ENCODE results near the gene SLC34A3. TPM values are rescaled to one million over a fixed set of nuclear protein-coding genes. Genes with fewer than 3 reads are reported as not detected.

SLC34A3 gene
- total and polyA plus RNA-seq, 4 donors, result 0.06 to 1.6 (median 0.95) TPM; not detected in 1

- no peaks in the 10 kb centered on the region for H3K9me3 ChIP-seq (ENCODE audit: control insufficient read depth, insufficient read depth, low read length)
- no peak overlapping the region for H3K27ac ChIP-seq (ENCODE audit: low read depth, low read length)
- 18% methylated on average over 21 of the region's 21 CpGs for WGBS (ENCODE audit: insufficient coverage)
- H3K36me3 ChIP-seq (ENCODE audit: control insufficient read depth, insufficient read depth, low read length), result peaks cover 26% of the 10 kb centered on the region
- peak overlapping the region; percentile 76 for H3K4me3 ChIP-seq (ENCODE audit: low read depth, low read length)
- peaks cover 40% of the 10 kb centered on the region for H3K4me1 ChIP-seq (ENCODE audit: control insufficient read depth, insufficient read depth, low read length)
- DNase-seq (ENCODE audit: low read depth in 4 of 6, low spot score in 6 of 6), result no peak
- no peaks in the 10 kb centered on the region for H3K27me3 ChIP-seq (ENCODE audit: control insufficient read depth, insufficient read depth, low read length)
These were observed 26.0 kb upstream of the SLC34A3 start for GRCh38 chr9:137204731-137205125.

- H3K4me1 ChIP-seq (ENCODE audit: control insufficient read depth, insufficient read depth, low read length), result peaks cover 40% of the 10 kb centered on the region
- WGBS (ENCODE audit: insufficient coverage), result under 1% methylated on average over 98 of the region's 98 CpGs
- peaks cover 32% of the 10 kb centered on the region for H3K36me3 ChIP-seq (ENCODE audit: control insufficient read depth, insufficient read depth, low read length)
- H3K4me3 ChIP-seq (ENCODE audit: low read depth, low read length), result peak within 1 kb of the TSS; percentile 76
- DNase-seq (ENCODE audit: low read depth in 4 of 6, low spot score in 6 of 6), result peak in 5 of 6 donors; percentile 84 to 97 (median 87)
- H3K9me3 ChIP-seq (ENCODE audit: control insufficient read depth, insufficient read depth, low read length), result no peaks in the 10 kb centered on the region
- no peaks in the 10 kb centered on the region for H3K27me3 ChIP-seq (ENCODE audit: control insufficient read depth, insufficient read depth, low read length)
- H3K27ac ChIP-seq (ENCODE audit: low read depth, low read length), result no peak within 1 kb of the TSS
These were observed 25.3 kb upstream of the SLC34A3 start, which contains the start of the genes NDOR1 and TMEM203 for GRCh38 chr9:137205126-137206069. NDOR1 (plus strand) TSS chr9:137205700; CDS start chr9:137205778, 78 bp downstream. TMEM203 (minus strand) TSS chr9:137205648; CDS start chr9:137205414, 234 bp downstream.

- no peak for DNase-seq (ENCODE audit: low read depth in 4 of 6, low spot score in 6 of 6)
- Histone ChIP-seq H3K27ac (ENCODE audit: low read depth, low read length) (no peak overlapping the region), H3K4me1 (ENCODE audit: control insufficient read depth, insufficient read depth, low read length) (peaks cover 32% of the 10 kb centered on the region), H3K4me3 (ENCODE audit: low read depth, low read length) (no peak overlapping the region), H3K9me3 (ENCODE audit: control insufficient read depth, insufficient read depth, low read length) (no peaks in the 10 kb centered on the region), H3K27me3 (ENCODE audit: control insufficient read depth, insufficient read depth, low read length) (no peaks in the 10 kb centered on the region), H3K36me3 (ENCODE audit: control insufficient read depth, insufficient read depth, low read length) (peaks cover 39% of the 10 kb centered on the region)
- WGBS (ENCODE audit: insufficient coverage), result 92% methylated on average over 6 of the region's 7 CpGs
These were observed 24.1 kb upstream of the SLC34A3 start for GRCh38 chr9:137206602-137207001.

DNA sequence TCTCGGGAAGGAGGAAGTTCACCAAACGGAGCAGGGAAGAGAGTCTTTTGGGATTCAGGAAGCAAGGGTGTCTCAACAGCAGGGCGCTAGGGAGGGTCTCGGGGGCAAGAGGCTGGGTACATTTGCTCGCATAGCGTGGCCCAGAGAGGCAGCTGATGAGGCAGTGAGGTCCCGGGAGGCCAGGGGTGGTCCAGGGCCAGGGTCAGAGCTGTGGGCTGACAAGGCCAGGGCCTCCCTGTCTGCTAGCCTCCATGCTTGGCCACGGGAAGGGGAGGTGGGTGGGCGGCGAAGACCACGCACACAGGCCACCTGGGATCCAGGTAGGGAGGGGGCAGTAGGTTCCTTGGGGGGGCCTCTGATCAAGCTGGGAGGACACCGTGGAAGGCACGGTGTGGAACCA lies 19.2 kb upstream of the SLC34A3 start:
- no peaks in the 10 kb centered on the region for H3K9me3 ChIP-seq (ENCODE audit: control insufficient read depth, insufficient read depth, low read length)
- DNase-seq (ENCODE audit: low read depth in 4 of 6, low spot score in 6 of 6), result no peak
- H3K36me3 ChIP-seq (ENCODE audit: control insufficient read depth, insufficient read depth, low read length), result peaks cover 83% of the 10 kb centered on the region
- 92% methylated on average over 13 of the region's 13 CpGs for WGBS (ENCODE audit: insufficient coverage)
- H3K27ac ChIP-seq (ENCODE audit: low read depth, low read length), result no peak overlapping the region
- H3K27me3 ChIP-seq (ENCODE audit: control insufficient read depth, insufficient read depth, low read length), result no peaks in the 10 kb centered on the region
- no peak overlapping the region for H3K4me3 ChIP-seq (ENCODE audit: low read depth, low read length)
- peaks cover 4% of the 10 kb centered on the region for H3K4me1 ChIP-seq (ENCODE audit: control insufficient read depth, insufficient read depth, low read length)

DNA sequence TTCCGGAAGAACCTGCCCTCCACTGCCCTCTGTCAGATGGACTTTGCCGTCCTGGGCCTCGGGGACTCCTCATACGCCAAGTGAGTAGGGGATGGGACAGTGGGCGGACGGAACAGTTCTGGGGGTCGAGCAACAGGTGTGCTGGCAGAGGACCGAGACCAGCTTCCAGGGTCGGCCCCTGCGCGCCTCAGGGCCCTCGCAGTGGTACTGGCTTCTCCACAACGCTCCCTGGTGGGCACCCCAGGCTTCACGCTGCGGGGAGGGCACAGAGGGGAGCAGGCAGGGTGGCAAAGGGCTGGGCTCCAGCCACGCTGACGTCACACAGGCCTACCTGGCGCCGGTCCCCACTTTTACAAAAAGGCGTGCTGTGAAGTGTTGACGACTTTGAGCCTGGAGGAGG lies 18.2 kb upstream of the SLC34A3 start:
- 88% methylated on average over 20 of the region's 21 CpGs for WGBS (ENCODE audit: insufficient coverage)
- no peak overlapping the region for H3K4me3 ChIP-seq (ENCODE audit: low read depth, low read length)
- no peak overlapping the region for H3K27ac ChIP-seq (ENCODE audit: low read depth, low read length)
- DNase-seq (ENCODE audit: low read depth in 4 of 6, low spot score in 6 of 6), result no peak
- no peaks in the 10 kb centered on the region for H3K27me3 ChIP-seq (ENCODE audit: control insufficient read depth, insufficient read depth, low read length)
- peaks cover 93% of the 10 kb centered on the region for H3K36me3 ChIP-seq (ENCODE audit: control insufficient read depth, insufficient read depth, low read length)
- H3K4me1 ChIP-seq (ENCODE audit: control insufficient read depth, insufficient read depth, low read length), result no peaks in the 10 kb centered on the region
- H3K9me3 ChIP-seq (ENCODE audit: control insufficient read depth, insufficient read depth, low read length), result no peaks in the 10 kb centered on the region

GRCh38 chr9:137213160-137214060 lies 17.3 kb upstream of the SLC34A3 start:
- Histone ChIP-seq H3K27ac (ENCODE audit: low read depth, low read length) (no peak overlapping the region), H3K36me3 (ENCODE audit: control insufficient read depth, insufficient read depth, low read length) (peaks cover 95% of the 10 kb centered on the region), H3K27me3 (ENCODE audit: control insufficient read depth, insufficient read depth, low read length) (no peaks in the 10 kb centered on the region), H3K4me3 (ENCODE audit: low read depth, low read length) (no peak overlapping the region), H3K9me3 (ENCODE audit: control insufficient read depth, insufficient read depth, low read length) (no peaks in the 10 kb centered on the region), H3K4me1 (ENCODE audit: control insufficient read depth, insufficient read depth, low read length) (no peaks in the 10 kb centered on the region)
- DNase-seq (ENCODE audit: low read depth in 4 of 6, low spot score in 6 of 6), result no peak
- WGBS (ENCODE audit: insufficient coverage), result 90% methylated on average over 49 of the region's 49 CpGs

- Histone ChIP-seq H3K27ac (ENCODE audit: low read depth, low read length) (no peak overlapping the region), H3K4me1 (ENCODE audit: control insufficient read depth, insufficient read depth, low read length) (peaks cover under 1% of the 10 kb centered on the region), H3K27me3 (ENCODE audit: control insufficient read depth, insufficient read depth, low read length) (no peaks in the 10 kb centered on the region), H3K36me3 (ENCODE audit: control insufficient read depth, insufficient read depth, low read length) (peaks cover 97% of the 10 kb centered on the region), H3K9me3 (ENCODE audit: control insufficient read depth, insufficient read depth, low read length) (no peaks in the 10 kb centered on the region), H3K4me3 (ENCODE audit: low read depth, low read length) (no peak overlapping the region)
- no peak for DNase-seq (ENCODE audit: low read depth in 4 of 6, low spot score in 6 of 6)
- 94% methylated on average over 19 of the region's 19 CpGs for WGBS (ENCODE audit: insufficient coverage)
These were observed 16.1 kb upstream of the SLC34A3 start for GRCh38 chr9:137214620-137215019.

- H3K4me1 ChIP-seq (ENCODE audit: control insufficient read depth, insufficient read depth, low read length), result peaks cover 5% of the 10 kb centered on the region
- WGBS (ENCODE audit: insufficient coverage), result 98% methylated on average over 21 of the region's 22 CpGs
- H3K36me3 ChIP-seq (ENCODE audit: control insufficient read depth, insufficient read depth, low read length), result peaks cover 98% of the 10 kb centered on the region
- no peaks in the 10 kb centered on the region for H3K27me3 ChIP-seq (ENCODE audit: control insufficient read depth, insufficient read depth, low read length)
- no peak overlapping the region for H3K27ac ChIP-seq (ENCODE audit: low read depth, low read length)
- H3K4me3 ChIP-seq (ENCODE audit: low read depth, low read length), result no peak overlapping the region
- no peak for DNase-seq (ENCODE audit: low read depth in 4 of 6, low spot score in 6 of 6)
- H3K9me3 ChIP-seq (ENCODE audit: control insufficient read depth, insufficient read depth, low read length), result no peaks in the 10 kb centered on the region
These were observed 15.3 kb upstream of the SLC34A3 start for GRCh38 chr9:137215196-137215986.

Measured in spinal cord (tissue), 10 donors.